H1 (cell line): ENCODE data around the gene GRIK4. TPM values are rescaled to one million over a fixed set of nuclear protein-coding genes. Genes with fewer than 3 reads are reported as not detected.

ENCODE experiments used
- CTCF ChIA-PET: fragments of 300-600 bp; sonication (Branson Sonifier 250); formaldehyde crosslinking; loops from one replicate; lab custom pipeline; 2021; ENCODE audit not compliant: partially characterized antibody; lab: Charles Lee
- POLR2A ChIA-PET: fragments of 300-600 bp; sonication (Branson Sonifier 250); formaldehyde crosslinking; loops from one replicate; lab custom pipeline; 2021; ENCODE audit warnings: inconsistent platforms; ENCODE audit not compliant: partially characterized antibody; lab: Charles Lee
- DNase-seq, 2 experiments: peaks; one replicate each; pipeline versions ENCODE4 v3.0.0 to v3.0.0-alpha.2; 2010 to 2022; ENCODE audit warnings: low spot score in 2 of 2, low read depth in 1 of 2, mixed read lengths in 1 of 2
- FAIRE-seq: peaks from 2 replicates; lab custom pipeline; 2011; peaks lifted over from hg19 to GRCh38; lab: Jason Lieb, UNC
- H2AFZ ChIP-seq: 2 replicates; pipeline ENCODE4 v1.8.1; 2012; ENCODE audit warnings: low read length, inconsistent platforms
- H2AK5ac ChIP-seq: 2 replicates; pipeline ENCODE4 v1.6.1; 2013; ENCODE audit warnings: low read depth, low read length
- H2BK120ac ChIP-seq: replicated peaks from 2 replicates; pipeline ENCODE3; 2013; ENCODE audit warnings: low read depth, low read length, inconsistent platforms
- H2BK12ac ChIP-seq: 2 replicates; pipeline ENCODE4 v1.6.1; 2013; ENCODE audit warnings: low read depth, low read length
- H2BK15ac ChIP-seq: 2 replicates; pipeline ENCODE4 v1.6.1; 2013; ENCODE audit warnings: low read length
- H2BK20ac ChIP-seq: 2 replicates; pipeline ENCODE4 v1.6.1; 2013; ENCODE audit warnings: low read length
- H2BK5ac ChIP-seq: 2 replicates; pipeline ENCODE4 v1.6.1; 2013; ENCODE audit warnings: low read depth, low read length
- H3K14ac ChIP-seq: 2 replicates; pipeline ENCODE4 v1.6.1; 2013; ENCODE audit warnings: inconsistent platforms; ENCODE audit not compliant: insufficient read length
- H3K18ac ChIP-seq: 2 replicates; pipeline ENCODE4 v1.6.1; 2013; ENCODE audit warnings: low read length; ENCODE audit errors: extremely low read depth
- H3K23ac ChIP-seq: 2 replicates; pipeline ENCODE4 v1.6.1; 2013; ENCODE audit warnings: inconsistent platforms; ENCODE audit not compliant: insufficient read length
- H3K23me2 ChIP-seq: 2 replicates; pipeline ENCODE4 v1.6.1; 2013; ENCODE audit warnings: low read depth, low read length
- H3K27ac ChIP-seq: 2 replicates; pipeline ENCODE4 v1.6.1; 2011; ENCODE audit warnings: low read depth, low read length, inconsistent platforms
- H3K27me3 ChIP-seq, 4 experiments: replicated peaks in 1 of 4; 1 replicate in 1 of 4; 2 replicates in 3 of 4; pipeline versions ENCODE4 v1.6.1 to v1.8.1; 2011 to 2013; ENCODE audit warnings: low read length in 3 of 4, mild to moderate bottlenecking in 3 of 4, inconsistent platforms in 2 of 4, mixed read lengths in 2 of 4, moderate library complexity in 1 of 4; ENCODE audit not compliant: control insufficient read depth in 3 of 4, insufficient read depth in 3 of 4; ENCODE audit errors: extremely low read depth in 1 of 4
- H3K36me3 ChIP-seq, 4 experiments: 2 replicates each; pipeline versions ENCODE4 v1.6.1 to v1.8.1; 2011 to 2013; ENCODE audit warnings: mild to moderate bottlenecking in 4 of 4, low read length in 3 of 4, moderate library complexity in 2 of 4, control low read depth in 1 of 4, inconsistent platforms in 1 of 4; ENCODE audit not compliant: insufficient read depth in 4 of 4, control insufficient read depth in 2 of 4
- H3K4ac ChIP-seq: replicated peaks from 2 replicates; pipeline ENCODE3; 2013; ENCODE audit warnings: low read length, low read depth, mixed read lengths, inconsistent platforms; ENCODE audit not compliant: insufficient read length
- H3K4me1 ChIP-seq, 4 experiments: replicated peaks in 1 of 4; 1 replicate in 1 of 4; 2 replicates in 3 of 4; pipeline versions ENCODE4 v1.6.1 to v1.8.1; 2011 to 2013; ENCODE audit warnings: low read length in 3 of 4, inconsistent platforms in 2 of 4, mixed read lengths in 1 of 4; ENCODE audit not compliant: insufficient read depth in 4 of 4, control insufficient read depth in 3 of 4
- H3K4me2 ChIP-seq, 2 experiments: 2 replicates each; pipeline versions ENCODE4 v1.6.1 to v1.8.1; 2011 to 2013; ENCODE audit warnings: low read depth in 2 of 2, low read length in 2 of 2, control low read depth in 1 of 2, inconsistent platforms in 1 of 2, mild to moderate bottlenecking in 1 of 2; ENCODE audit not compliant: insufficient read depth in 1 of 2
- H3K4me3 ChIP-seq, 4 experiments: fragments of 200-600, 300-600 bp in 1 of 4; sonication (generic), shearing (Covaris generic), sonication (Bioruptor Twin) in 1 of 4; 2 replicates each; pipeline versions ENCODE4 v1.5.1 to v1.8.1; 2011 to 2016; ENCODE audit warnings: low read length in 4 of 4, low read depth in 3 of 4, control low read depth in 2 of 4, inconsistent platforms in 2 of 4, mild to moderate bottlenecking in 2 of 4, mixed read lengths in 1 of 4, moderate library complexity in 1 of 4; ENCODE audit not compliant: insufficient read depth in 2 of 4; ENCODE audit errors: extremely low read depth in 1 of 4
- H3K56ac ChIP-seq: replicated peaks from 2 replicates; pipeline ENCODE3; 2013; ENCODE audit warnings: low read depth, mild to moderate bottlenecking, mixed read lengths, low read length, inconsistent platforms; ENCODE audit not compliant: insufficient read length
- H3K79me1 ChIP-seq: 2 replicates; pipeline ENCODE4 v1.6.1; 2013; ENCODE audit warnings: low read depth, low read length, control low read depth
- H3K79me2 ChIP-seq, 2 experiments: 2 replicates each; pipeline versions ENCODE4 v1.6.1 to v1.8.1; 2012 to 2013; ENCODE audit warnings: low read length in 2 of 2, mild to moderate bottlenecking in 2 of 2, inconsistent platforms in 1 of 2; ENCODE audit not compliant: insufficient read depth in 2 of 2, control insufficient read depth in 1 of 2
- H3K9ac ChIP-seq, 4 experiments: replicated peaks in 1 of 4; 1 replicate in 1 of 4; 2 replicates in 3 of 4; pipeline versions ENCODE4 v1.6.1 to v1.8.1; 2011 to 2013; ENCODE audit warnings: low read depth in 3 of 4, low read length in 3 of 4, control low read depth in 2 of 4, mild to moderate bottlenecking in 2 of 4, moderate library complexity in 2 of 4, inconsistent platforms in 1 of 4; ENCODE audit errors: extremely low read depth in 1 of 4
- H3K9me3 ChIP-seq, 2 experiments: 2 replicates each; pipeline versions ENCODE4 v1.6.1 to v1.8.1; 2012 to 2013; ENCODE audit warnings: mild to moderate bottlenecking in 2 of 2, moderate library complexity in 2 of 2, control low read depth in 1 of 2, inconsistent platforms in 1 of 2, low read depth in 1 of 2, low read length in 1 of 2, mixed read lengths in 1 of 2; ENCODE audit not compliant: insufficient read depth in 2 of 2
- H4K20me1 ChIP-seq, 2 experiments: replicated peaks in 1 of 2; 2 replicates each; pipeline versions ENCODE3 to v1.8.1; 2011 to 2013; ENCODE audit warnings: inconsistent platforms in 2 of 2, low read length in 2 of 2, mild to moderate bottlenecking in 1 of 2; ENCODE audit not compliant: insufficient read depth in 2 of 2, control insufficient read depth in 1 of 2
- H4K5ac ChIP-seq: 2 replicates; pipeline ENCODE4 v1.6.1; 2013; ENCODE audit warnings: low read length, low read depth, mixed read lengths, inconsistent platforms; ENCODE audit not compliant: insufficient read length
- H4K8ac ChIP-seq: 2 replicates; pipeline ENCODE4 v1.8.0; 2013; ENCODE audit warnings: mild to moderate bottlenecking, moderate library complexity, low read length, inconsistent platforms; ENCODE audit not compliant: insufficient read depth; ENCODE audit errors: extremely low read depth
- H4K91ac ChIP-seq: replicated peaks from 2 replicates; pipeline ENCODE3; 2013; ENCODE audit warnings: low read length, mixed read lengths, inconsistent platforms; ENCODE audit not compliant: insufficient read length
- POU5F1 ChIP-seq: IDR thresholded peaks from 2 replicates; pipeline ENCODE4 v1.6.1; 2011; ENCODE audit warnings: low read depth, mild to moderate bottlenecking, low read length, moderate library complexity
- SIX5 ChIP-seq: IDR thresholded peaks from 2 replicates; pipeline ENCODE4 v1.6.1; 2011; ENCODE audit warnings: mild to moderate bottlenecking, low read depth, low read length
- TAF7 ChIP-seq: optimal IDR thresholded peaks from 2 replicates; pipeline ENCODE3; 2011; ENCODE audit warnings: low read depth, mild to moderate bottlenecking, inconsistent platforms, low read length, moderate library complexity, borderline replicate concordance
- WGBS, 2 experiments: shearing (Covaris generic) in 1 of 2; methylation state at CpG; one replicate each; pipeline versions ENCODE4 v1.1.6 to v1.1.7; 2013 to 2015; ENCODE audit warnings: low lambda C conversion rate in 2 of 2, mixed read lengths in 2 of 2, inconsistent platforms in 1 of 2, low coverage in 1 of 2, missing lambda C conversion rate in 1 of 2; ENCODE audit not compliant: insufficient replicate concordance in 2 of 2, insufficient coverage in 1 of 2, insufficient read length in 1 of 2; ENCODE audit errors: extremely low coverage in 1 of 2, missing lambda C conversion rate in 1 of 2; 5-methylcytosine and 5-hydroxymethylcytosine counted together
- polyA plus RNA-seq, 7 experiments: library from polyadenylated mRNA; depleted of rRNA in 3 of 7; stranded (reverse) in 5 of 7; unstranded in 2 of 7; fragments of >200 nt in 5 of 7; fragments of 200-250 nt in 2 of 7; gene quantifications; 1 replicate in 5 of 7; 2 replicates in 1 of 7; 4 replicates in 1 of 7; pipeline versions ENCODE4 v1.2.1 to v1.2.3, GENCODE V29; 2011 to 2013; ENCODE audit warnings: missing spikeins in 2 of 7, mixed read lengths in 2 of 7
- total RNA-seq: library from RNA; stranded (reverse); fragmentation: NEBNext Ultra II Directional; extraction: Animal tissue kit (Norgen Biotek cat#: 25700); gene quantifications from 2 replicates; pipeline ENCODE4 v1.2.1, GENCODE V29; 2021
- TF ChIP-seq, protein P1 (sequence below): IDR thresholded peaks from 2 replicates; pipeline ENCODE4 v1.6.1; 2012; ENCODE audit warnings: low read length, inconsistent platforms

GRIK4 gene
- total and polyA plus RNA-seq, 2 of the 8 experiments (the other 6 are each of a cell fraction or from before 2014, with no cell fraction given), result 1.2 to 2.9 TPM

DNA sequence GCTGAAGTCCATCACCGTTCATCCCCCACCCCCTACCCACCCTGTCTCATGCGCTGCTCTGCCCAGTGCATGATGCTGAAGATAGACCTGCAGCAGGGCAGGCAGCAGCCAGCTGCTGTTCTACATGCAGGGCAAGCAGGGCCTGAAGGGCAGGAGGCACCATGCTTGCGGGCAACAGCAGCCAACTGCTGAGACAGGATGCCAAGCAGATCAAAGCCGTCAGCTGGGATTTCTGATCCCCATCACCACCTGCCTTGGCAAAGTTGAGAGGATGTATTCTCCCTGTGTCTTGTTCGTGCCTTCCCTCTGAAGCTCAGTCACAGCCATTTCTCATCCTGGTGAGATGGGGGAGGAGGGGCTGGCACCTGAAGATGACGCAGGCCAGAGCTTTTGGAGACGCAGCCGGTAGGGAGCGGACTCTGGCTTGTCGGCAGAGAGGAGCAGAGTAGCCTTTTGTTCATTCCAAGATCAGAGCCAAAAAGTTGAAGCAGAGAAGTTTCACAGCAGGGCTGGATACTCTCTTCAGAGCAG is 227.0 kb downstream of the GRIK4 start:
- H3K27me3 ChIP-seq, result no peaks in the 10 kb centered on the region
- no peak overlapping the region for H2BK12ac ChIP-seq
- H4K8ac ChIP-seq, result no peak overlapping the region
- peaks cover 0 to 1% of the 10 kb centered on the region in 2 experiments for H4K20me1 ChIP-seq
- H2BK15ac ChIP-seq, result no peak overlapping the region
- H3K79me2 ChIP-seq, result no peaks in the 10 kb centered on the region
- no peak overlapping the region for H2BK20ac ChIP-seq
- no peak overlapping the region for H4K91ac ChIP-seq
- ChIA-PET CTCF (interaction anchor here (0.6 to 1.3 kb wide), 6 partner anchors 11 to 629 kb away, joined by 3 to 6 read pairs (median 3); no protein-coding TSS in a partner anchor), POLR2A (interaction anchor here (0.8 kb wide), 1 partner anchor 11 kb away, joined by 3 read pairs; no protein-coding TSS in a partner anchor)
- FAIRE-seq, result no peak
- H3K4me3 ChIP-seq, result no peak overlapping the region
- H4K5ac ChIP-seq, result no peak overlapping the region
- H3K18ac ChIP-seq, result no peak overlapping the region
- no peak overlapping the region for H2AFZ ChIP-seq
- 90% methylated on average over 10 of the region's 10 CpGs; no CpG with 5 or more reads in 1 of the 2 experiments for WGBS, 2 experiments
- no peak overlapping the region for H3K14ac ChIP-seq
- no peak overlapping the region for H3K4me2 ChIP-seq
- no peaks in the 10 kb centered on the region for H3K36me3 ChIP-seq
- no peak overlapping the region for H2BK120ac ChIP-seq
- no peak overlapping the region for H3K4ac ChIP-seq
- no peak overlapping the region for H3K56ac ChIP-seq
- no peak overlapping the region for H3K9ac ChIP-seq
- no peaks in the 10 kb centered on the region for H3K23me2 ChIP-seq
- no peaks in the 10 kb centered on the region for H3K9me3 ChIP-seq
- no peak overlapping the region for H2BK5ac ChIP-seq
- H3K4me1 ChIP-seq, result no peaks in the 10 kb centered on the region
- no peak overlapping the region for H3K27ac ChIP-seq
- no peaks in the 10 kb centered on the region for H3K79me1 ChIP-seq
- no peak overlapping the region for H2AK5ac ChIP-seq
- TF ChIP-seq POU5F1, result no peak
- TF ChIP-seq, protein P1, sequence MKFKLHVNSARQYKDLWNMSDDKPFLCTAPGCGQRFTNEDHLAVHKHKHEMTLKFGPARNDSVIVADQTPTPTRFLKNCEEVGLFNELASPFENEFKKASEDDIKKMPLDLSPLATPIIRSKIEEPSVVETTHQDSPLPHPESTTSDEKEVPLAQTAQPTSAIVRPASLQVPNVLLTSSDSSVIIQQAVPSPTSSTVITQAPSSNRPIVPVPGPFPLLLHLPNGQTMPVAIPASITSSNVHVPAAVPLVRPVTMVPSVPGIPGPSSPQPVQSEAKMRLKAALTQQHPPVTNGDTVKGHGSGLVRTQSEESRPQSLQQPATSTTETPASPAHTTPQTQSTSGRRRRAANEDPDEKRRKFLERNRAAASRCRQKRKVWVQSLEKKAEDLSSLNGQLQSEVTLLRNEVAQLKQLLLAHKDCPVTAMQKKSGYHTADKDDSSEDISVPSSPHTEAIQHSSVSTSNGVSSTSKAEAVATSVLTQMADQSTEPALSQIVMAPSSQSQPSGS, result no peak
- no peak for TF ChIP-seq TAF7
- no peak for TF ChIP-seq SIX5
- DNase-seq, result no peak
- no peak overlapping the region for H3K23ac ChIP-seq
